Endothelial cell of umbilical vein (primary cell): ENCODE results near the gene TAF9. TPM values are rescaled to one million over a fixed set of nuclear protein-coding genes. Genes with fewer than 3 reads are reported as not detected.

Source experiments
- BruUV-seq: library from RNA; stranded (reverse); fragments of 400-500 nt; replicated peaks from 2 replicates; lab custom pipeline; 2021; lab: Mats Ljungman, UMichigan
- CTCF ChIA-PET: fragments of 300-600, 350-600 bp; sonication (Branson Sonifier 250); formaldehyde crosslinking; loops from one replicate; lab custom pipeline; 2021; ENCODE audit warnings: antibody characterized with exemption, inconsistent platforms; lab: Charles Lee
- POLR2A ChIA-PET: fragments of 300-600, 350-600 bp; sonication (Branson Sonifier 250); formaldehyde crosslinking; loops from one replicate; lab custom pipeline; 2021; ENCODE audit warnings: antibody characterized with exemption, inconsistent platforms; lab: Charles Lee
- DNase-seq: peaks from one replicate; pipeline ENCODE4 v3.0.0-alpha.2; 2011; ENCODE audit warnings: low read depth, low spot score
- FAIRE-seq: peaks from 2 replicates; lab custom pipeline; 2011; peaks lifted over from hg19 to GRCh38; lab: Jason Lieb, UNC
- H2AFZ ChIP-seq: 2 replicates; pipeline ENCODE4 v1.6.0; 2012; ENCODE audit warnings: low read depth, low read length, control low read depth, inconsistent platforms
- H3K27ac ChIP-seq: 2 replicates; pipeline ENCODE4 v1.5.1; 2011; ENCODE audit warnings: low read depth, mild to moderate bottlenecking, control low read depth, low read length, moderate library complexity; ENCODE audit not compliant: insufficient read depth
- H3K27me3 ChIP-seq, 2 experiments: 2 replicates each; pipeline versions ENCODE4 v1.6.0 to v1.6.1; 2011; ENCODE audit warnings: low read length in 2 of 2, mixed read lengths in 1 of 2; ENCODE audit not compliant: control insufficient read depth in 2 of 2, insufficient read depth in 2 of 2
- H3K36me3 ChIP-seq, 2 experiments: 2 replicates in 1 of 2; 3 replicates in 1 of 2; pipeline ENCODE4 v1.5.1; 2011; ENCODE audit warnings: low read length in 2 of 2, mild to moderate bottlenecking in 1 of 2, moderate library complexity in 1 of 2; ENCODE audit not compliant: control insufficient read depth in 2 of 2, insufficient read depth in 2 of 2; ENCODE audit errors: extremely low read depth in 1 of 2
- H3K4me1 ChIP-seq: 3 replicates; pipeline ENCODE4 v1.5.1; 2011; ENCODE audit warnings: mild to moderate bottlenecking, low read length; ENCODE audit not compliant: control insufficient read depth, insufficient read depth; ENCODE audit errors: extremely low read depth
- H3K4me2 ChIP-seq: 2 replicates; pipeline ENCODE4 v1.6.1; 2011; ENCODE audit warnings: low read length, control low read depth, mixed read lengths; ENCODE audit not compliant: insufficient read depth
- H3K4me3 ChIP-seq, 3 experiments: fragments of 200-600 bp in 1 of 3; sonication (generic), shearing (Covaris generic) in 1 of 3; replicated peaks in 1 of 3; 2 replicates each; pipeline ENCODE4 v1.5.1; 2011 to 2016; ENCODE audit warnings: control low read depth in 3 of 3, low read length in 3 of 3, mild to moderate bottlenecking in 2 of 3, inconsistent platforms in 1 of 3, low read depth in 1 of 3, moderate library complexity in 1 of 3; ENCODE audit not compliant: insufficient read depth in 1 of 3
- H3K79me2 ChIP-seq: 2 replicates; pipeline ENCODE4 v1.6.0; 2012; ENCODE audit warnings: low read length, inconsistent platforms; ENCODE audit not compliant: control insufficient read depth, insufficient read depth
- H3K9ac ChIP-seq: replicated peaks from 2 replicates; pipeline ENCODE3; 2011; ENCODE audit warnings: low read length, control low read depth; ENCODE audit not compliant: insufficient read depth; ENCODE audit errors: extremely low read depth
- H3K9me1 ChIP-seq: replicated peaks from 3 replicates; pipeline ENCODE4 v1.6.0; 2011; ENCODE audit warnings: mild to moderate bottlenecking, low read length; ENCODE audit not compliant: control insufficient read depth, insufficient read depth; ENCODE audit errors: extremely low read depth
- H3K9me3 ChIP-seq: replicated peaks from 2 replicates; pipeline ENCODE4 v1.5.1; 2012; ENCODE audit warnings: low read length, inconsistent platforms; ENCODE audit not compliant: control insufficient read depth, insufficient read depth
- H4K20me1 ChIP-seq: replicated peaks from 2 replicates; pipeline ENCODE3; 2011; ENCODE audit warnings: mild to moderate bottlenecking, low read length; ENCODE audit not compliant: control insufficient read depth, insufficient read depth; ENCODE audit errors: extremely low read depth
- CTCF ChIP-seq, 2 donors: IDR thresholded peaks; 1 replicate in 1 of 2; 2 replicates in 1 of 2; pipeline ENCODE4 v1.5.1; 2011; ENCODE audit warnings: low read length in 2 of 2, mild to moderate bottlenecking in 2 of 2, moderate library complexity in 2 of 2, control low read depth in 1 of 2, inconsistent platforms in 1 of 2, low read depth in 1 of 2; ENCODE audit not compliant: insufficient read depth in 1 of 2; ENCODE audit errors: extremely low read depth in 1 of 2
- EZH2 ChIP-seq: IDR thresholded peaks from 2 replicates; pipeline ENCODE4 v1.6.1; 2012; ENCODE audit warnings: borderline replicate concordance, low read depth, mild to moderate bottlenecking, moderate library complexity, low read length, inconsistent platforms; ENCODE audit not compliant: severe bottlenecking
- FOS ChIP-seq: IDR thresholded peaks from 2 replicates; pipeline ENCODE4 v1.6.1; 2011; ENCODE audit warnings: mild to moderate bottlenecking, low read length, moderate library complexity, borderline replicate concordance; ENCODE audit not compliant: insufficient read depth
- GATA2 ChIP-seq: IDR thresholded peaks from 2 replicates; pipeline ENCODE4 v1.7.0; 2011; ENCODE audit warnings: low read depth, mild to moderate bottlenecking, moderate library complexity, mixed read lengths, low read length; ENCODE audit not compliant: insufficient read length, insufficient read depth
- JUN ChIP-seq: IDR thresholded peaks from 2 replicates; pipeline ENCODE4 v1.6.1; 2011; ENCODE audit warnings: borderline replicate concordance, low read depth; ENCODE audit not compliant: insufficient read length, insufficient read depth
- MYC ChIP-seq: IDR thresholded peaks from one replicate; pipeline ENCODE4 v1.6.1; 2011; ENCODE audit warnings: mild to moderate bottlenecking, low read depth, low read length
- POLR2A ChIP-seq: IDR thresholded peaks from 2 replicates; pipeline ENCODE4 v1.6.1; 2012; ENCODE audit warnings: low read depth, mild to moderate bottlenecking, control low read depth, low read length
- POLR2AphosphoS5 ChIP-seq: IDR thresholded peaks from 2 replicates; pipeline ENCODE4 v1.6.1; 2012; ENCODE audit warnings: low read depth, mild to moderate bottlenecking, control low read depth, low read length, moderate library complexity; ENCODE audit not compliant: insufficient read depth
- dilution Hi-C: fragments of 300-500 bp; cut with MboI; formaldehyde crosslinking; loops from one replicate; pipeline ENCODE4 v1.15.0; 2019; ENCODE audit warnings: low sequenced_read_pairs; ENCODE audit not compliant: extremely low pct_ligation_motif_present
- intact Hi-C: fragments of 100-400 bp; cut with micrococcal nuclease; formaldehyde crosslinking; loops from one replicate; pipeline ENCODE4 v1.10.0; 2022
- polyA plus RNA-seq, 4 experiments: library from polyadenylated mRNA; depleted of rRNA in 3 of 4; stranded (reverse) in 3 of 4; unstranded in 1 of 4; fragments of >200 nt; gene quantifications; 2 replicates each; pipeline versions ENCODE4 v1.2.1 to v1.2.3, GENCODE V29; 2011 to 2012; ENCODE audit warnings: missing spikeins in 1 of 4
- total RNA-seq: library from RNA; stranded (reverse); gene quantifications from 2 replicates; pipeline ENCODE4 v1.2.3, GENCODE V29; 2021
- TF ChIP-seq, protein P1 (sequence below): IDR thresholded peaks from 2 replicates; pipeline ENCODE4 v1.6.1; 2011; ENCODE audit not compliant: insufficient read depth, insufficient read length

Gene TAF9
- total and polyA plus RNA-seq, 2 donors (not counting 3 experiments of a cell fraction or from before 2014, with no cell fraction given) = 67.8 to 84.8 TPM

DNA sequence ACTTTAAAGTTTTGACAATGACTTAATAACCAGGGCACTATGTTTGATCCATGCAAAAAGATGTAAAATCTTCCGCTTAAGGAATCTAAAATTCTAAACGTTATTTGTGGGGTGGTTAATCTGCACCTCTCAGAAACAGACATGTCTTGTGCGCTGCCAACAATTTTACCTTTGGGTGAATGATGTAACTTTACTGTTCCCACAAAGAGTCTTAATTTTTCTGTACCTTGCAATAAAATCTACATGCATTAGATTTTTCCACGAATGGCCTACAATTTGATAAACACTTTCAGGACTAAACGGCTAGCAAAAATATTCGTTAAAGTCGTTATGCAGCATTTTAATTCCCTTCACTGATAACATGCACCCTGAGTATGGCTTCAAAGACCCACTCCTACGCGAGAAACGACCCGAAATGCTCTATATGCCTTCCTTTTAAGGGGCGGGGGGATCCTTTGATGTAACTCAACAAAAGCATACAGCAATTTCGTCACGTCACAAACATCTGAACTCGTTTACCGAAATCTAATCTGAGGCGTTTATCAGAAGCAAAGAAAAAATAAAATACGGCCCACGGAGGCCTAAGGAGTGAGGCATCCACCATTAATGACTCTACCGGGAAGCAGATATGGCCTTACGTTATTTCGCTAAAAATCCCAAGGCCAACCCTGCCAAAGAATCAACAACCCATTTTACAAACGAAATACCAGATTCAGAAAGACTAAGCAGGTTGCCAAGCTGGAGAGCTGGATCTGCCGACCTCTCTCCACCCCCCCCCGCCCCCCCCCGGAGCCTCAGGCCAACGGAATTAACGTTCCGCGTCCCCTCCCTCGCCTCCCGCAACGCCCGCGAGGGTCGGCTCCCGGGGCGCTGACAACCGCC is 621 bp downstream of the TAF9 start:
- no peak for TF ChIP-seq JUN
- TF ChIP-seq POLR2A = no peak
- no peak for TF ChIP-seq EZH2
- TF ChIP-seq FOS = no peak
- TF ChIP-seq CTCF (IDR thresholded peaks at IDR 0.05; ENCODE audit: extremely low read depth in 1 of 2, insufficient read depth in 1 of 2, low read depth in 1 of 2, low read length in 2 of 2) = no peak
- no peak for TF ChIP-seq POLR2AphosphoS5
- no peak for TF ChIP-seq GATA2
- TF ChIP-seq MYC = no peak
- TF ChIP-seq, protein P1, sequence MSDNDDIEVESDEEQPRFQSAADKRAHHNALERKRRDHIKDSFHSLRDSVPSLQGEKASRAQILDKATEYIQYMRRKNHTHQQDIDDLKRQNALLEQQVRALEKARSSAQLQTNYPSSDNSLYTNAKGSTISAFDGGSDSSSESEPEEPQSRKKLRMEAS = no peak
- H2AFZ ChIP-seq = peak overlapping the region; percentile 90
- BruUV-seq = TSS peak; percentile 57
- CTCF ChIA-PET = interaction anchor here (0.7 to 1.8 kb wide), 2 partner anchors 326 kb away, joined by 3 to 4 read pairs; no protein-coding TSS in a partner anchor
- no peaks in the 10 kb centered on the region for H3K9me1 ChIP-seq
- peak overlapping the region; percentile 97 for H3K9ac ChIP-seq
- peaks cover 8 to 9% of the 10 kb centered on the region in 2 experiments for H3K36me3 ChIP-seq
- peaks cover 2% of the 10 kb centered on the region for H4K20me1 ChIP-seq
- H3K27ac ChIP-seq = peak overlapping the region; percentile 97
- intact Hi-C loops = loop anchor here (1.0 to 2.0 kb wide), 4 partner anchors 34 to 326 kb away; partner anchors contain the start of gene CCNB1
- FAIRE-seq = peak; percentile 31
- POLR2A ChIA-PET = interaction anchor here (0.7 kb wide), 1 partner anchor 287 kb away, joined by 4 read pairs; no protein-coding TSS in a partner anchor
- peaks cover 15% of the 10 kb centered on the region for H3K4me1 ChIP-seq
- peak; percentile 59 for DNase-seq
- peaks cover 61% of the 10 kb centered on the region for H3K79me2 ChIP-seq
- H3K27me3 ChIP-seq = no peaks in the 10 kb centered on the region
- H3K4me3 ChIP-seq = peak overlapping the region; percentile 82 to 100 (median 98)
- dilution Hi-C loops = no loop called here
- peak overlapping the region; percentile 88 for H3K4me2 ChIP-seq
- H3K9me3 ChIP-seq = no peaks in the 10 kb centered on the region
